ENCODE measurements around the gene TAOK2. TPM values are rescaled to one million over a fixed set of nuclear protein-coding genes. Genes with fewer than 3 reads are reported as not detected.

Gene TAOK2
- total RNA-seq, 6 experiments from 2014 or later, result 50.4 to 56.9 (median 53.0) TPM

DNA sequence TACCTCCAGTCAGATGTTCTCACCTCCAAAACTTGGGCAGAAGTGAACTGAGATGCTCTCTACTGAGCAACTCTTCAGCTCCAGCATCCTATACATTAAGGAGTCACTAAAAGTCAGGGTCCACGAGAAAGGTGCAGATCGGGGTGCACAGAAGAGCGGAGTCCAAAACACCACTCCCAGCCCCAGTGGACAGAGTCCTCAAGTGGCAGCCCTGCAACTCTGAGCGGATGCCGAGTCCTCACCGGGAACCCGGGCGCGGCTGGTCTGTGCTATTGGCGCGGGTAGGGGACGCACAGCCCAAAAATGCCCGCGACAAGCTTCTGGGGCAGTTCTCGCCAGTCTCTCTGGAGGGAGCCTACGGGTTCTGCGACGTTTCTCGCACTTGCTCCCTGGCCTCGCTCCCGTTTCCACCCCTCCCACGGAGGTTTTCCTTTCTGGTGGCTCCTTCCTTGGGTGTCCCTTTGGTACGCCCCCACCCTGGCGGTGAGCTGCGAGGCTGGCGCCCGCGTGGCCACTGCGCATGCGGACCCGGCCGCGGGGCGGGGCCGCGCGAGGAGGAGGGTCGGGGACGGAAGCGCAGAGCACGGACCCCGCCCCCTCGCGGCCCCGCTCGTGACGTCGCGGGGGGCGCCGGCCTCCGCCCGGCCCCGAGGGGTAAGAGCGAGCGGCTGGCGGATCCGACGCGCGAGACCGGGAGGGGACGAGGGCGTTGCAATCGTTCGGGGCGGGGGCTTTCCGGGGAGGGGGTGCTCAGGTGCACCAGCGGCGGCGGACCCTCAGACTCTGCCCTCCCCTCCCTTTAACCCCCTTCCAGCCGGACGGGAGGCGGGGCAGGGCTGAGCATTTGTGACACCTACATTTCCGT is 12.0 kb upstream of the TAOK2 start, which contains the start of gene TMEM219:
TMEM219 (plus strand) TSS at position 601 of the 865 bp plus-strand sequence. CDS start 1,065 bp downstream, outside the sequence.
- no peaks in the 10 kb centered on the region; the same call in 1 of the 2 replicates for H3K27me3 Mint-ChIP-seq (ENCODE audit: insufficient read depth)
- peak within 1 kb of the TSS; percentile 96 for H3K4me3 Mint-ChIP-seq
- no peaks in the 10 kb centered on the region for H3K36me3 Mint-ChIP-seq (ENCODE audit: low read depth)
- TF ChIP-seq, protein P1, sequence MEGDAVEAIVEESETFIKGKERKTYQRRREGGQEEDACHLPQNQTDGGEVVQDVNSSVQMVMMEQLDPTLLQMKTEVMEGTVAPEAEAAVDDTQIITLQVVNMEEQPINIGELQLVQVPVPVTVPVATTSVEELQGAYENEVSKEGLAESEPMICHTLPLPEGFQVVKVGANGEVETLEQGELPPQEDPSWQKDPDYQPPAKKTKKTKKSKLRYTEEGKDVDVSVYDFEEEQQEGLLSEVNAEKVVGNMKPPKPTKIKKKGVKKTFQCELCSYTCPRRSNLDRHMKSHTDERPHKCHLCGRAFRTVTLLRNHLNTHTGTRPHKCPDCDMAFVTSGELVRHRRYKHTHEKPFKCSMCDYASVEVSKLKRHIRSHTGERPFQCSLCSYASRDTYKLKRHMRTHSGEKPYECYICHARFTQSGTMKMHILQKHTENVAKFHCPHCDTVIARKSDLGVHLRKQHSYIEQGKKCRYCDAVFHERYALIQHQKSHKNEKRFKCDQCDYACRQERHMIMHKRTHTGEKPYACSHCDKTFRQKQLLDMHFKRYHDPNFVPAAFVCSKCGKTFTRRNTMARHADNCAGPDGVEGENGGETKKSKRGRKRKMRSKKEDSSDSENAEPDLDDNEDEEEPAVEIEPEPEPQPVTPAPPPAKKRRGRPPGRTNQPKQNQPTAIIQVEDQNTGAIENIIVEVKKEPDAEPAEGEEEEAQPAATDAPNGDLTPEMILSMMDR (IDR thresholded peaks at IDR 0.05), result peak; percentile 73
- H3K9me3 Mint-ChIP-seq, result no peaks in the 10 kb centered on the region
- peak within 1 kb of the TSS; percentile 93 for H3K27ac Mint-ChIP-seq
- H3K4me1 Mint-ChIP-seq (ENCODE audit: low read depth), result peaks cover 19% of the 10 kb centered on the region
- peak; percentile 87 for DNase-seq

GRCh38 chr16:29962344-29962994 is 11.2 kb upstream of the TAOK2 start:
- Mint-ChIP-seq H3K27ac (peak overlapping the region; percentile 93), H3K4me1 (ENCODE audit: low read depth) (peaks cover 19% of the 10 kb centered on the region), H3K27me3 (ENCODE audit: insufficient read depth) (no peaks in the 10 kb centered on the region; the same call in 1 of the 2 replicates), H3K9me3 (no peaks in the 10 kb centered on the region), H3K36me3 (ENCODE audit: low read depth) (no peaks in the 10 kb centered on the region), H3K4me3 (peak overlapping the region; percentile 96)
- TF ChIP-seq, protein P1 (IDR thresholded peaks at IDR 0.05), result no peak
- DNase-seq, result peak; percentile 7

- Mint-ChIP-seq H3K27ac (peak overlapping the region; percentile 93), H3K36me3 (ENCODE audit: low read depth) (no peaks in the 10 kb centered on the region), H3K4me1 (ENCODE audit: low read depth) (peaks cover 19% of the 10 kb centered on the region), H3K27me3 (ENCODE audit: insufficient read depth) (no peaks in the 10 kb centered on the region; the same call in 1 of the 2 replicates), H3K4me3 (peak overlapping the region; percentile 96), H3K9me3 (no peaks in the 10 kb centered on the region)
- TF ChIP-seq, protein P1 (IDR thresholded peaks at IDR 0.05), result no peak
- no peak for DNase-seq
Observed at GRCh38 chr16:29963021-29963743, 10.5 kb upstream of the TAOK2 start.

DNA sequence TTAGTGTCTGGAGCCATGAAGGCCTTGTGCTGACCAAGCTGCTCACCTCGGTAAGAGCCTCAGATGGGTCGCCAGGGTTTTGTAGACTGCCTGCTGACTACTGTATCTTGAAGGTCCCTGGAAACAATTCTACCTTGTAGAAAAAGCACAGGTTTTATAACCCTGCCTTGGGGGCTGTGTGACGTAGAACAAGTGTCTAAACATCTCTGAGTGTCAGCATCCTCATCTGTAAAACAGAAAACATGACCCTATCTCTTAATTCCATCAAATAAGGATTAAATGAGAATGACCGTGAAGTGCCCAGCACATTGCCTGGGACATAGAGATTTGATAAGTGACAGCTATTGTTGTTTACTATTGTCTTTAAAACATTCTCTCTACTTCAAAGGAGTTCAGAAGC is 5.5 kb upstream of the TAOK2 start:
- TF ChIP-seq, protein P1 (IDR thresholded peaks at IDR 0.05), result no peak
- H3K9me3 Mint-ChIP-seq, result peaks cover 2% of the 10 kb centered on the region; the same call in 1 of the 2 replicates
- H3K36me3 Mint-ChIP-seq (ENCODE audit: low read depth), result peaks cover 24% of the 10 kb centered on the region
- H3K27me3 Mint-ChIP-seq (ENCODE audit: insufficient read depth), result no peaks in the 10 kb centered on the region
- DNase-seq, result no peak
- no peak overlapping the region for H3K27ac Mint-ChIP-seq
- H3K4me1 Mint-ChIP-seq (ENCODE audit: low read depth), result peaks cover 6% of the 10 kb centered on the region
- H3K4me3 Mint-ChIP-seq, result no peak overlapping the region

DNA sequence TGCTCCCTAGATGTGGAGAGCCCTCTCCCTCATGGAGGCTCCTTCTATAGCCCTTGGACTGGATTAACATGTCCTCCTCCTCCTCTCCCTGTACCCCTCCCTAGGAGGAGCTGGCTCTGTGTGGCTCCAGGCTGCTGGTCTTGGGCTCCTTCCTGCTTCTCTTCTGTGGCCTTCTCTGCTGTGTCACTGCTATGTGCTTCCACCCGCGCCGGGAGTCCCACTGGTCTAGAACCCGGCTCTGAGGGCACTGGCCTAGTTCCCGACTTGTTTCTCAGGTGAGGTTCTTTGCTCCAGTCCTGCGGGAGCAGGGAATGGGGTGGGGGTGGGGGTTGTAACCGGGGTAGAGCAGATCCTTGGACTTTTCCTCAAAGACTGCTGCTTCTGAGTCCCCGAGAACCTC is 2.4 kb upstream of the TAOK2 start:
- no peak for DNase-seq
- 0 out of 2 replicates have a peak, but pooled peaks cover 4% of the 10 kb centered on the region for H3K27me3 Mint-ChIP-seq (ENCODE audit: insufficient read depth)
- peaks cover 34% of the 10 kb centered on the region for H3K36me3 Mint-ChIP-seq (ENCODE audit: low read depth)
- H3K4me1 Mint-ChIP-seq (ENCODE audit: low read depth), result peaks cover 24% of the 10 kb centered on the region
- TF ChIP-seq, protein P1 (IDR thresholded peaks at IDR 0.05), result no peak
- no peak overlapping the region for H3K4me3 Mint-ChIP-seq
- H3K27ac Mint-ChIP-seq, result no peak overlapping the region
- H3K9me3 Mint-ChIP-seq, result peaks cover 6% of the 10 kb centered on the region; the same call in 1 of the 2 replicates
